ENCODE results near the gene NOC2L. TPM values are rescaled to one million over a fixed set of nuclear protein-coding genes. Genes with fewer than 3 reads are reported as not detected.

The NOC2L gene
- total RNA-seq, result 62.0 and 110 TPM in 2 replicates

DNA sequence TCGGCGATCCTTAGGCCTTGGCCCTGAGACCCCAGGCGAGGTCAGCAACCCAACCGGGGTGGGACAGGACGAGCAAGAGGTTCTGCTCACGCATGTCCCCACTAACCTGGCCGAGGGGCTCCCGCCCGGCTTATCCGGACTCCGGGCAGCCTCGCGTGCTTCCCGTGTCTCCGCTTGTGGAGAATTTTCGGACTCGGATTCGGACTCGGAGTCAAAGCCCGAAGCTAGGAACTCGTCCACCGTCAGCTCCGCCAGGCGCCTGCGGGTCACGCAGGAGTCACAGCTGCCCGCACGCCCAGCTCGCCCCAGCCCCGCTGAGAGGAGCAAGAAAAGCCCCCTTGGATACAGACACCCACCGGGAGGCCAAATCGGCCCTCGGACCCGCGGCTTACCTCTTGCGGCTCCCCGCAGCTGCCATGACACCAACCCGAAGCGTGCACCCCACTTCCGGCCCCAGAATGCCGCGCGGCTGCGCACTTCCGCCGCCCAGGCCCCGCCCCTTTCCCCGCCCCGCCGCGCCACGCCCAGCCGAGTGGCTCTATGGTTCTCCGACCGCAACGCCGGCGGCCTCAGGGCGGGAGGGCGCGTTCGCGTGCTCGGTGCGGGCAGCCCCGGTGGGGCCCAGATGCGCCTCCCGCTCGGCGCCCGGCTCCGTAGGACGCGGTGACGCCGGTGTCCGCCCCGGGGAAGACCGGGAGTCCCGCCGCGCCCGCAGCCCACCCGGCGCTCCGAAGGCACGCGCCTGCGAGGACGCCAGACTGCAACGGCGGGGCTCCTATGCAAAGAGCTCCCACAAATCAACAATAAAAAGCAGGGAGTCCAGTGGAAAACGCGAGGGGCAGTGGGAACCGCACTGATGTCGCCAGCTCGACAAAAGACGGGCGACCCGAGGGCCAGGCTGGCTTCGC, at the start of gene NOC2L:
NOC2L (minus strand) TSS at position 434 of the 908 bp plus-strand sequence; CDS start at position 418, 16 bp downstream.

DNA sequence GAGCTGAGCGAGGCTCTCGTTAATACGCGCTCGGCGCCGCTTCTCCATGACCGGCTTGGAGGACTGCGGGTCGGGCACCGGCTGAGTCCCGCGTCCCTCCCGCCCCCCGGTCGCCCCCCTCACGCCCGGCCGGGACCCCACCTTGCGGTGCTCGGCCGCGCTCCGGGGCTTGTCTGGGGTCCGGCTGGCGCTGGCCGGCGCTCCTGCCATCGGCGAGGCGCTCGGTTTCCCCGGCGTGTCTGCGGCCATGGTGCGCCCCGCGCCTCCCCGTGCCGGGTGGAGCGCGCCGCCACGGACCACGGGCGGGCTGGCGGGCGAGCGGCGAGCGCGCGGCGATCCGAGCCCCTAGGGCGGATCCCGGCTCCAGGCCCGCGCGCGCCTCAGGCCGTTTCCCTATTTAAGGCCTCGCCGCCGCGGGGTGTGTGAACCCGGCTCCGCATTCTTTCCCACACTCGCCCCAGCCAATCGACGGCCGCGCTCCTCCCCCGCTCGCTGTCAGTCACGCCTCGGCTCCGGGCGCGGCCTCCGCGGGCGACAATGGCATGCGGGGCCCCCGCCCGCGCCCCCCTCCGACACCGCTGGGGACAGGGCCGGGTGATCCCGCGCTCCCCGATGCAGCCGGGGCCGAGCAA, 40.8 kb upstream of the NOC2L start, which contains the start of gene HES4:
HES4 (minus strand) TSS at position 373 of the 632 bp plus-strand sequence; CDS start at position 249, 124 bp downstream.

DNA sequence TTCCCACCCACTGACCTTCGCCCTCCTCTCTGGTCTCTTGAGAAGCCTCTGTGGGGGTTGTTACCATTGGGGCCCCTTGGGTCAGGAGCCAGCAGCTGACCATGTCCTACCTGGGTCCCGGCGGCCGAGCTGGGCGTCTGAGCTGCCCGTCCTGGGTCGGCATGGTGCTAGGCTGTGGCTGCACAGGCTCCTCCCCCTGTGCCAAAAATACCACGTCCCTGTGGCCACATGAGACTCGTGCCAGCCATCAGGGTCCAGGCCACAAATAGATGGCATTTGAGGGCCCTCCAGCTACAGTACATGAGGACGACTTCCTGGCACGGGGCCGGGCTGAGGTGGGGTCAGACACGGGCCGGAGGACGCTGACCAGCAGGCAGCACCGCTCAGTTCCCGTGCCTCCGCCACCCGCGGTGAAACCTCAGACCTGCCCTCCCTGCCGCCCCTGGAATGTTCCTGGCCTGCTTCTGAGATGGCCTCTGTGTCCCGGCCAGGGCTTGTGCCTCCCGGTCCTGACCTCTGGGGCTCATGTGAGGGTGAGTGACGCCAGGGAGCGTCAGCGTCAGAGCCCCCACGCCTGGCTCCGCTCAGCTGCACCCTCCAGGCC, 23.0 kb upstream of the NOC2L start, which contains the start of gene PERM1:
PERM1 (minus strand) TSS at position 139 of the 604 bp plus-strand sequence. CDS start 1,064 bp downstream, outside the sequence.

DNA sequence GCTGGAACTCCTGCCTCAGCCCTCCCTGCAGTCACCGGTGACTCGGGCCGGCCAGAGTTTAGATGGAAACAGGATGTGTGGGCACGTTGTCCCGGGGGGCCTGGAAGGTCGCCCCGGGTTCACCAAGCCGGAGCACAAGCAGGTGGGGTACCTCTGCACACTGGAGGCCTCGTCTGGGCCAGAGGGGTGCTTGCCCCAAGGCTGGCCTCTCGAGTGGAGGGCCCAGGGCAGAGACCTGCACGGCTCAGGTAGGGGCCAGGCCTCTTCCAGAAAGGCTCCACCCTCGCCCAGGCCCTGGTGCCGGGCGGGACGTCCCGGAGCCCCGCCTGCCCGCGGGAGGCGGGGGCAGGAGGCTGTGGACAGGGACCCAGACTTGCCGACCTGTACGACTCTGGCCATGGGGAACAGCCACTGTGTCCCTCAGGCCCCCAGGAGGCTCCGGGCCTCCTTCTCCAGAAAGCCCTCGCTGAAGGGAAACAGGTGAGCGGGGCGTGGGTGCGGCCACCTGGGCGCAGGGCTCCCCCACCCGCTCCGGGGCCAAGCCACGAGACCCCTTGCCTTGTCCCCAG, 7.2 kb upstream of the NOC2L start, which contains the start of gene PLEKHN1:
PLEKHN1 (plus strand) TSS at position 348 of the 569 bp plus-strand sequence; CDS start at position 398, 50 bp downstream.

DNA sequence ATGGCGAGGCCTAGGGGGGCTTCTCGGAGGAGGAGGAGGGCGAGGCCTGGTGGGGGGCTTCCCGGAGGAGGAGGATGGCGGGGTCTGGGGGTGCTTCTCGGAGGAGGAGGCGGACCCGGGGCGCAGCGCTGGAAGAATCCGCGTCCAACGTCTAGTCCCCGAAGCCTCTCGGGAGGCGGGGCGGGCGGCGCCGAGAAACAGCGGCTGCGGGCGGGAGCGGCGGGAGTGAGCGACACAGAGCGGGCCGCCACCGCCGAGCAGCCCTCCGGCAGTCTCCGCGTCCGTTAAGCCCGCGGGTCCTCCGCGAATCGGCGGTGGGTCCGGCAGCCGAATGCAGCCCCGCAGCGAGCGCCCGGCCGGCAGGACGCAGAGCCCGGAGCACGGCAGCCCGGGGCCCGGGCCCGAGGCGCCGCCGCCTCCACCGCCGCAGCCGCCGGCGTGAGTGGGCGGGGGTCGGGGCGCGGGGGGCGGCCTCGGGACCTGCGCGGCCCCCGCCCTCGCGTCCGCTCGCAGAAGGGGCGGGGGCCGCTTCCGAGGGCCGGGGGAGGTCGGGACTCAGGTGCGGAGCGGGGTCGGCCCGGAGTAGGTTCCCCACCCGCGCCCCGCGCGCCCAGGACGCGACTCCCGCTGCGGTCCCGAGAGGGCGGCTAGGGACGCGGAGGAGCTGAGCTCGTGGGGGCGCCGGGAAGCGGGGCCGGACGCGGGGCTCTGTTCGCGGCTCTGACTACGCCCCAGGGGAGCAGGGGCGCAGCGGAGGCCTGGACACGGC, 1.5 kb upstream of the NOC2L start, which contains the start of gene KLHL17:
KLHL17 (plus strand) TSS at position 222 of the 769 bp plus-strand sequence; CDS start at position 332, 110 bp downstream.

DNA sequence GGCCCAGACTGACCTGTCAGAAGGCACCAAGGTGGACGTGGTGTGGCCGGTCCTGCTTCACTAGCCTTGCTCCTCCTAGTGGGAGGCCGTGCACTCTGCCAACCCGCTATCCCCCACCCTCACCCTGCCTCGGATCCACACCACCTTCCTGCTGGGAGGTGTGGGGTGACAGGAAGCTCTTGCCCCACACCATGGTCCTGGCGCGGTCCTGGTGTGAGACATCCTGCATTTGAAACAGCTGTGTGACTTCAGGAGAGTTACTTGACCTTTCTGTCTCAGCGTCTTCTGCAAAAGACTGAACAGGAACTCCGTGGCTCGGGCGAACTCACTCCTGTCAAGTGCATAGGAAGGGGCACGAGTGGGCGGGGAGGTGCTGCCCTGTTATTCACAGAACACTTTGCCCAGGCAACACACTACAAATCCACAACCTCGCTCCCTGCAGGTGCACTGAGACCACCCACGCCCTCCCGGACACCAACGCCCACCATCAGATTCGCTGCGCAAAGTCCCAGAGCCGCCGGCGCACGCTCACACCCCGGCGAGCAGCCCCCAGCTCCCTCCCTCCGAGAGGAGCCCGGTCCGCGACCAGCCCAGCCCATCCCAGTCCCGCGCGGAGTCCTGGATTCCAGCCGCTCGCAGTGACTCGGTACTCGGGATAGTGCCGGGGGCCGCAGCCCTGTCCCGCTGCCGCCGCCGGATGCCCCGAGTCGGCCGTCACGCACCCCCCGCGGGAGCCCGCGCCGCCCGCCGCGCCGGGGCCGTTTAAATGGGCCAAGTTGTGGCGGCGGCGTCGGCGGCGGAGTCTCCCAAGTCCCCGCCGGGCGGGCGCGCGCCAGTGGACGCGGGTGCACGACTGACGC, 35.7 kb downstream of the NOC2L start, which contains the start of gene SAMD11:
SAMD11 (plus strand) TSS at position 793 of the 860 bp plus-strand sequence. CDS start 509 bp downstream, outside the sequence.

Other genes with a start within 250 kb of the NOC2L start
- 3.4 and 58.4 TPM in 2 replicates for gene SAMD11, start 35.3 kb downstream of the NOC2L start, total RNA-seq
- 12.5 and 14.7 TPM in 2 replicates for gene KLHL17, start 1.3 kb upstream of the NOC2L start, total RNA-seq
- gene PLEKHN1, start 7.2 kb upstream of the NOC2L start, total RNA-seq, result 4.8 and 5.5 TPM in 2 replicates
- not detected in 2 replicates for gene PERM1, start 22.8 kb upstream of the NOC2L start, total RNA-seq
- gene HES4, start 40.8 kb upstream of the NOC2L start, total RNA-seq, result 51.7 and 85.1 TPM in 2 replicates
- 48.7 and 68.0 TPM in 2 replicates for gene ISG15, start 54.2 kb upstream of the NOC2L start, total RNA-seq
- 391 and 723 TPM in 2 replicates for gene AGRN, start 60.9 kb upstream of the NOC2L start, total RNA-seq
- 0.51 TPM in 1 of 2 replicates, not detected in the other for gene RNF223, start 115.0 kb upstream of the NOC2L start, total RNA-seq
- 15.5 and 25.9 TPM in 2 replicates for gene C1orf159, start 156.8 kb upstream of the NOC2L start, total RNA-seq
- not detected in 2 replicates for gene TTLL10, start 214.6 kb upstream of the NOC2L start, total RNA-seq
- 5.1 and 35.4 TPM in 2 replicates for gene TNFRSF18, start 247.3 kb upstream of the NOC2L start, total RNA-seq